GM12874 (cell line): ENCODE results near the gene VASN.

ENCODE experiments used
- CTCF ChIP-seq: IDR thresholded peaks from 2 replicates; pipeline ENCODE4 v1.5.1; 2011; ENCODE audit warnings: low read depth, mild to moderate bottlenecking, control low read depth, low read length, moderate library complexity; ENCODE audit not compliant: insufficient read depth

The VASN gene

GRCh38 chr16:4361033-4361943, 10.4 kb upstream of the VASN start:
- TF ChIP-seq CTCF = no peak

GRCh38 chr16:4361944-4362311, 9.7 kb upstream of the VASN start:
- no peak for TF ChIP-seq CTCF

- TF ChIP-seq CTCF = no peak
Observed at GRCh38 chr16:4362476-4363135, 9.0 kb upstream of the VASN start.

- no peak for TF ChIP-seq CTCF
Observed at GRCh38 chr16:4364196-4365013, 7.2 kb upstream of the VASN start.

- no peak for TF ChIP-seq CTCF
Observed at GRCh38 chr16:4365014-4365406, 6.6 kb upstream of the VASN start.

GRCh38 chr16:4365615-4366014, 6.0 kb upstream of the VASN start:
- no peak for TF ChIP-seq CTCF

- no peak for TF ChIP-seq CTCF
Observed at GRCh38 chr16:4366016-4366415, 5.6 kb upstream of the VASN start.
